Activated CD4-positive, alpha-beta T cell treated with anti-CD3 and anti-CD28 coated beads, Interleukin-2, amount 50 U/mL, for 48 hours (primary cell): ENCODE measurements around the gene FA2H.
"Not testable (repeated sequence)": the region's sequence is repeated elsewhere in the genome, so short reads cannot be mapped to it uniquely, and the experiment has no call there.

Experiments
- DNase-seq, 2 experiments: peaks; one replicate each; pipeline ENCODE4 v3.0.0-alpha.2; 2020

Gene FA2H

GRCh38 chr16:74774223-74775139, at the start of gene FA2H:
FA2H (minus strand) TSS chr16:74774820; CDS start chr16:74774755, 65 bp downstream.
- DNase-seq, result peak; percentile 63 to 71

- DNase-seq, result no peak
Measured at GRCh38 chr16:74817851-74818250, 43.2 kb upstream of the FA2H start.

GRCh38 chr16:74813109-74813641, 38.6 kb upstream of the FA2H start:
- peak; percentile 80 to 83 for DNase-seq

GRCh38 chr16:74811911-74812310, 37.3 kb upstream of the FA2H start:
- no peak for DNase-seq

- not testable (repeated sequence) for DNase-seq
Measured at GRCh38 chr16:74811216-74811615, 36.6 kb upstream of the FA2H start.

- DNase-seq, result no peak
Measured at GRCh38 chr16:74807052-74807646, 32.5 kb upstream of the FA2H start.

- no peak for DNase-seq
Measured at GRCh38 chr16:74800216-74800871, 25.7 kb upstream of the FA2H start.

GRCh38 chr16:74797414-74797813, 22.8 kb upstream of the FA2H start:
- DNase-seq, result no peak

GRCh38 chr16:74795104-74795503, 20.5 kb upstream of the FA2H start:
- DNase-seq, result no peak

GRCh38 chr16:74794668-74795067, 20.0 kb upstream of the FA2H start:
- DNase-seq, result no peak

GRCh38 chr16:74793571-74793970, 19.0 kb upstream of the FA2H start:
- no peak for DNase-seq

GRCh38 chr16:74792225-74792624, 17.6 kb upstream of the FA2H start:
- no peak for DNase-seq

- not testable (repeated sequence) for DNase-seq
Measured at GRCh38 chr16:74791749-74792148, 17.1 kb upstream of the FA2H start.

- no peak for DNase-seq
Measured at GRCh38 chr16:74788108-74788507, 13.5 kb upstream of the FA2H start.

GRCh38 chr16:74785031-74785430, 10.4 kb upstream of the FA2H start:
- DNase-seq, result no peak

GRCh38 chr16:74778646-74779045, 4.0 kb upstream of the FA2H start:
- no peak for DNase-seq

- no peak for DNase-seq
Measured at GRCh38 chr16:74776926-74777325, 2.3 kb upstream of the FA2H start.

GRCh38 chr16:74775255-74775654, 635 bp upstream of the FA2H start:
- no peak for DNase-seq

GRCh38 chr16:74773446-74774222, 986 bp downstream of the FA2H start:
- DNase-seq, result no peak

- DNase-seq, result no peak
Measured at GRCh38 chr16:74771656-74772315, 2.8 kb downstream of the FA2H start.

- DNase-seq, result no peak
Measured at GRCh38 chr16:74770831-74771526, 3.6 kb downstream of the FA2H start.
